Measurements from ENCODE around the gene ARID5B. TPM values are rescaled to one million over a fixed set of nuclear protein-coding genes. Genes with fewer than 3 reads are reported as not detected.

ARID5B gene
- total and polyA plus RNA-seq, 2 experiments from 2014 or later = 1.3 to 1.6 TPM

- no peak for TF ChIP-seq ZNF462 (CRISPR knock-in tag; IDR thresholded peaks at IDR 0.05)
- no peak for TF ChIP-seq ZNF114 (CRISPR knock-in tag; IDR thresholded peaks at IDR 0.05)
- TF ChIP-seq EZH2phosphoT487 (IDR thresholded peaks at IDR 0.05; ENCODE audit: unreplicated experiment) = no peak
- no peak for TF ChIP-seq EZH2 (IDR thresholded peaks at IDR 0.05; ENCODE audit: low read depth, unreplicated experiment)
- TF ChIP-seq JUNB (IDR thresholded peaks at IDR 0.05; ENCODE audit: unreplicated experiment) = no peak
- TF ChIP-seq CTCF (conservative IDR thresholded peaks at IDR 0.05; ENCODE audit: low read depth in 2 of 2) = no peak
- no peak for TF ChIP-seq POLR2AphosphoS5 (IDR thresholded peaks at IDR 0.05; ENCODE audit: low read depth)
- TF ChIP-seq STAT1 (IDR thresholded peaks at IDR 0.05; ENCODE audit: unreplicated experiment) = no peak
Observed at GRCh38 chr10:62084451-62084850, 183.0 kb downstream of the ARID5B start (continued).

GRCh38 chr10:62085404-62085803 is 183.9 kb downstream of the ARID5B start:
- no peaks in the 10 kb centered on the region for H3K9me3 Mint-ChIP-seq
- no peaks in the 10 kb centered on the region for H3K4me1 Mint-ChIP-seq
- H4K20me1 ChIP-seq (replicated peaks; ENCODE audit: insufficient read depth) = no peaks in the 10 kb centered on the region
- H2AFZ ChIP-seq = no peak overlapping the region
- no peak overlapping the region for H3K27ac ChIP-seq (ENCODE audit: low read depth)
- no peaks in the 10 kb centered on the region for H3K79me2 ChIP-seq (replicated peaks; ENCODE audit: insufficient read depth)
- no peaks in the 10 kb centered on the region for H3K36me3 ChIP-seq (ENCODE audit: insufficient read depth)
- no peaks in the 10 kb centered on the region; the same call in 2 of the 3 replicates for H3K36me3 Mint-ChIP-seq (ENCODE audit: low read depth)
- ATAC-seq (no peak), DNase-seq (ENCODE audit: low spot score) (no peak)
- no peak overlapping the region for H3K27ac Mint-ChIP-seq
- no peaks in the 10 kb centered on the region for H3K27me3 Mint-ChIP-seq (ENCODE audit: insufficient read depth, low read depth, poor library complexity)
- no peak overlapping the region for H3K4me3 ChIP-seq
- H3K4me2 ChIP-seq = no peak overlapping the region
- H3K9me2 ChIP-seq (ENCODE audit: insufficient read depth) = 0 out of 2 replicates have a peak, but pooled peaks cover 6% of the 10 kb centered on the region
- H3F3A ChIP-seq (replicated peaks; ENCODE audit: low read depth) = no peaks in the 10 kb centered on the region
- H3K4me3 Mint-ChIP-seq = no peak overlapping the region
- no peaks in the 10 kb centered on the region for H3K4me1 ChIP-seq (ENCODE audit: insufficient read depth)
- H3K27me3 ChIP-seq (ENCODE audit: insufficient read depth) = no peaks in the 10 kb centered on the region
- TF ChIP-seq ETS1 (IDR thresholded peaks at IDR 0.05) (no peak), POLR2AphosphoS5 (IDR thresholded peaks at IDR 0.05; ENCODE audit: low read depth) (no peak), CREB1 (CRISPR knock-in tag; IDR thresholded peaks at IDR 0.05; ENCODE audit: low read depth) (no peak), NANOG (IDR thresholded peaks at IDR 0.05; ENCODE audit: borderline replicate concordance) (no peak), ZNF114 (CRISPR knock-in tag; IDR thresholded peaks at IDR 0.05) (no peak), STAT1 (IDR thresholded peaks at IDR 0.05; ENCODE audit: unreplicated experiment) (no peak), EZH2 (IDR thresholded peaks at IDR 0.05; ENCODE audit: low read depth, unreplicated experiment) (no peak), REST (IDR thresholded peaks at IDR 0.05; ENCODE audit: unreplicated experiment) (no peak), JUNB (IDR thresholded peaks at IDR 0.05; ENCODE audit: unreplicated experiment) (no peak)

All from GM23338 (cell line).